ENCODE data around the gene SSU72. TPM values are rescaled to one million over a fixed set of nuclear protein-coding genes. Genes with fewer than 3 reads are reported as not detected.

Gene SSU72
- total RNA-seq, 1 donor from 2014 or later, result 118 TPM

DNA sequence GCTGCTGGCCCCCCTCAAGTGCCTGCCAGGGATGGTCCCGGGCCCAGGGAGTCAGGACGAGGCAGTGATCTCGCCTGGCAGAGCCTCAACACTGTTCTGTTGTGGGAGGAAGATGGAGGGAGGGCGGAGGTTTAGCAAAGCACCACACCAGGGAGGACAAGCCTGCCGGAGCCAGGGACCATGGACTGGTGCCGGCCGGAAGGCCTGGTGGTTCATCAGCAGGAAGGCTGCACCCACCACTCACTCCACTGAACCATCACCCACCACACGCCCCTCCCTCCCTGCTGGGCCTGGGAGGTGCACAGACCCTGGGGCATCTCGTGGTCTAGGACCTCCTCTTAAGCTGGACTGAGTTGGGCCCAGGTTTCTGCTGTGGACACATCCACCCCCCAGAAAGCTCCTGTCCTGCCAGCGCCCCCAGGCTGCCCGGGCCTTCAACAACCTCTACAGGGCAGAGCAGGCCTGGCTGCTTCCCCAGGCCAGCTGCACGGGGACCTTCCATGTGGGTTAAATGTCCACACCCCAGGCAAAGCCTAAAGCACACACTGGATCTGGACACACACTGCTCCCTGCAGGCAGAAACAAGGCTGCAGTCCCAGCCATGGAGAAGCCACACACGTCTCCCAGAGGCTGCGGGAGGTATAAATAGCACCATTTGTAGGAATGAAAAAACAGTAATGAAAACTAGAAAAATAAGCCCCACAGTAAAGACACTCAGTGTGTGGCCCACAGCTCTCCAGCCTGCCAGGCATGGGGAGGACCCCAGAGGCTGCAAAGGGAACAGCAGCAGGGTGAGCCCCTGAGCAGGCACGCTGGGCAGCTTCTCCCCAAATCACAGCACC is 23.9 kb downstream of the SSU72 start:
- Mint-ChIP-seq H3K9me3 (no peaks in the 10 kb centered on the region), H3K27me3 (no peaks in the 10 kb centered on the region), H3K4me1 (no peaks in the 10 kb centered on the region), H3K36me3 (ENCODE audit: low read depth) (peaks cover 2% of the 10 kb centered on the region), H3K4me3 (no peak overlapping the region), H3K27ac (no peak overlapping the region)
- DNase-seq (no peak), ATAC-seq (ENCODE audit: low read depth) (no peak)
- CTCF ChIA-PET, result no interaction called here
- TF ChIP-seq, protein P1, sequence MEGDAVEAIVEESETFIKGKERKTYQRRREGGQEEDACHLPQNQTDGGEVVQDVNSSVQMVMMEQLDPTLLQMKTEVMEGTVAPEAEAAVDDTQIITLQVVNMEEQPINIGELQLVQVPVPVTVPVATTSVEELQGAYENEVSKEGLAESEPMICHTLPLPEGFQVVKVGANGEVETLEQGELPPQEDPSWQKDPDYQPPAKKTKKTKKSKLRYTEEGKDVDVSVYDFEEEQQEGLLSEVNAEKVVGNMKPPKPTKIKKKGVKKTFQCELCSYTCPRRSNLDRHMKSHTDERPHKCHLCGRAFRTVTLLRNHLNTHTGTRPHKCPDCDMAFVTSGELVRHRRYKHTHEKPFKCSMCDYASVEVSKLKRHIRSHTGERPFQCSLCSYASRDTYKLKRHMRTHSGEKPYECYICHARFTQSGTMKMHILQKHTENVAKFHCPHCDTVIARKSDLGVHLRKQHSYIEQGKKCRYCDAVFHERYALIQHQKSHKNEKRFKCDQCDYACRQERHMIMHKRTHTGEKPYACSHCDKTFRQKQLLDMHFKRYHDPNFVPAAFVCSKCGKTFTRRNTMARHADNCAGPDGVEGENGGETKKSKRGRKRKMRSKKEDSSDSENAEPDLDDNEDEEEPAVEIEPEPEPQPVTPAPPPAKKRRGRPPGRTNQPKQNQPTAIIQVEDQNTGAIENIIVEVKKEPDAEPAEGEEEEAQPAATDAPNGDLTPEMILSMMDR (IDR thresholded peaks at IDR 0.05), result no peak
- intact Hi-C loops (cut with micrococcal nuclease), result no loop called here
- POLR2A ChIA-PET, result no interaction called here

DNA sequence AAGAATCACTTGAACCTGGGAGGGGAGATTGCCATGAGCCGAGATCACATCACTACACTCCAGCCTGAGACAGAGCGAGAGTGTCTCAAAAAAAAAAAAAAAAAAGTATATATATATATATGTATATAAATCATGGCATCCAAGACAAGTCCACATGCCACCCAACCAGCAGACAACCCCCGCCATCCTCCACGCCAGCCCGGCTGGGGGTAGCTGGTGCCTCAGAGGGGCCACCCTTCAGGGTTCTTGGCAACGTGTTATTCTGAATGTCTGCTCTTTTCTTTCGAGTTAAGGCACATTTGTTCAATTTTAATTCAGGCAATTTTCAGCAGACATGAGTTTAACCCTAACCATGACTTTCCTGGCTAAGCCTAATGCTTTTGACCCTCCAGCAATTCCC is 24.6 kb downstream of the SSU72 start:
- Mint-ChIP-seq H3K36me3 (ENCODE audit: low read depth) (no peaks in the 10 kb centered on the region), H3K27me3 (no peaks in the 10 kb centered on the region), H3K27ac (no peak overlapping the region), H3K4me3 (no peak overlapping the region), H3K9me3 (no peaks in the 10 kb centered on the region), H3K4me1 (no peaks in the 10 kb centered on the region)
- no peak for ATAC-seq (ENCODE audit: low read depth)
- intact Hi-C loops (cut with micrococcal nuclease), result no loop called here
- no peak for DNase-seq
- TF ChIP-seq, protein P1 (IDR thresholded peaks at IDR 0.05), result no peak
- ChIA-PET CTCF (no interaction called here), POLR2A (no interaction called here)

DNA sequence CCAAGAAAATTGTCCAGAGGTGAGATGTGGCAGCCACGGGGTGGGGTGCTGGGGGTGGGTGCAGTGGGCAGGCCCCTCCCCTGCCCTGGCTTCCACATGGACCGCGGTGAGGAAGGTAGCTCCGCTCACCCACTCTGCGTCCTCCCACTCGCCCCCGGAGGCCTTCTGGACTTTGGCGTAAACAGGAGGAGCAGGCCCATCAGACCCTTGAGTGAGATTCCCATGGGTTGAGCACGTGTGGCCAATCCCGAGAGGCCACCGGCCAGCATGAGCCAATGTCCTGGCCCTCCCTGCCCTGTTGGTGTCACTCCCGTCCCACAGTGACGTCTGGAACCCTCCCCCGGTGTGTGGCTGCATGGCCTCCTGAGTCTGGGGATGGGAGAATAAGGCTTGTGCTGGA is 26.1 kb downstream of the SSU72 start:
- no peak overlapping the region for H3K4me3 Mint-ChIP-seq
- no peaks in the 10 kb centered on the region for H3K4me1 Mint-ChIP-seq
- no peak overlapping the region for H3K27ac Mint-ChIP-seq
- DNase-seq (no peak), ATAC-seq (ENCODE audit: low read depth) (no peak)
- TF ChIP-seq, protein P1 (IDR thresholded peaks at IDR 0.05), result no peak
- H3K36me3 Mint-ChIP-seq (ENCODE audit: low read depth), result peaks cover 2% of the 10 kb centered on the region
- no peaks in the 10 kb centered on the region for H3K27me3 Mint-ChIP-seq
- H3K9me3 Mint-ChIP-seq, result no peaks in the 10 kb centered on the region
- intact Hi-C loops (cut with micrococcal nuclease), result no loop called here
- CTCF ChIA-PET, result no interaction called here
- POLR2A ChIA-PET, result no interaction called here

DNA sequence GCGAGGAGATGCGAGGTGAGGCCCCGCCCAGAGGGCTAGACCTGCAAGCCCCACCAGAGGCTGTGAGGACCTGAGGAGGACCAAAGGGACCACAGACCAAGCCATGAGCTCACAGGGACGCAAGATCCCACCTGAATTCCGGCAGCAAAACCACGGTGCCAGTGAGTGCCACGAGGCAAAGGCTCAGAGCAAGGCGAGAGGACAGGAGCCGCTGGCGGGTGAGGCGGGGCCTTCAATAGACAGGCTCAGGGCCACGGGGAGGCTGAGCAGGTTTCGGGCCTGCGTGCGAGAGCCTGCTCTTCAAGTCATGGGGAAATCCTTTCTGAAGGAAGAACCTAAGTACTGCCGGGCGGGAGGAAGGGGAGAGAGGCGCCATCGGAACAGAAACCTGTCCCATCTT is 27.2 kb downstream of the SSU72 start:
- DNase-seq (no peak), ATAC-seq (ENCODE audit: low read depth) (no peak)
- CTCF ChIA-PET, result no interaction called here
- intact Hi-C loops (cut with micrococcal nuclease), result no loop called here
- Mint-ChIP-seq H3K36me3 (ENCODE audit: low read depth) (peaks cover 8% of the 10 kb centered on the region), H3K4me1 (no peaks in the 10 kb centered on the region), H3K4me3 (no peak overlapping the region), H3K9me3 (no peaks in the 10 kb centered on the region), H3K27ac (no peak overlapping the region), H3K27me3 (no peaks in the 10 kb centered on the region)
- POLR2A ChIA-PET, result no interaction called here
- TF ChIP-seq, protein P1 (IDR thresholded peaks at IDR 0.05), result no peak

DNA sequence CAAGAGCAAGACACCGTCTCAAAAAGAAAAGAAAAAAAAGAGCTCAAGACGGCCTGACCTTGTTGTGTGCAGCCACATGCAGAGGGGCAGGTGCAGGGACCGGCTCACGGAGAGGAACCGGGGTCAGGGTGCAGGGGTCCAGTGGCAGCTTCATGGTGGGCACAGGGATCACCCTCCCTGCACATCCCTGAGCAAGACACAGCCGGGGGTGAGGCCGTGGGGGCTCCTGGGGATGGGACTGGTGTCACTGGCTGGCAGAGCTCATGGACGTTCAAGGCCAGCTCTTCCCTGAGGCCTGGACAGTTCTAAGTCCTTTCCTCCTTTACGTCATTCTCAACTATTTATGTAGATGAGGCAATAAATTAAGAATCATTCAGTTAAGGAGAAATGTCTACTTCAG is 27.7 kb downstream of the SSU72 start:
- Mint-ChIP-seq H3K9me3 (no peaks in the 10 kb centered on the region), H3K4me1 (no peaks in the 10 kb centered on the region), H3K4me3 (no peak overlapping the region), H3K27ac (no peak overlapping the region), H3K36me3 (ENCODE audit: low read depth) (peaks cover 9% of the 10 kb centered on the region), H3K27me3 (no peaks in the 10 kb centered on the region)
- intact Hi-C loops (cut with micrococcal nuclease), result no loop called here
- CTCF ChIA-PET, result no interaction called here
- POLR2A ChIA-PET, result no interaction called here
- TF ChIP-seq, protein P1 (IDR thresholded peaks at IDR 0.05), result no peak
- DNase-seq (no peak), ATAC-seq (ENCODE audit: low read depth) (no peak)
